Activated naive CD8-positive, alpha-beta T cell treated with anti-CD3 and anti-CD28 coated beads, Interleukin-2, amount 10 ng/mL, durations not matched to agents 7 days and 5 days (primary cell): ENCODE results near the gene HILPDA. TPM values are rescaled to one million over a fixed set of nuclear protein-coding genes. Genes with fewer than 3 reads are reported as not detected.

Experiments
- ATAC-seq: fragments of 150-1000 bp; cut with Tn5 transposase; one replicate; pipeline ENCODE4 v1.10.0; 2021; ENCODE audit warnings: low read depth, moderate library complexity
- POLR2A ChIA-PET: fragments of 350-600 bp; sonication (Branson Sonifier 250); formaldehyde crosslinking; loops from one replicate; lab custom pipeline; 2021; ENCODE audit warnings: antibody characterized with exemption; lab: Charles Lee
- DNase-seq: peaks from one replicate; pipeline ENCODE4 v3.0.0; 2021
- H3K27ac Mint-ChIP-seq: one replicate; pipeline ENCODE4 v1.8.0; 2022; ENCODE audit warnings: mild to moderate bottlenecking, mixed read lengths
- H3K27me3 Mint-ChIP-seq: one replicate; pipeline ENCODE4 v1.8.0; 2022; ENCODE audit warnings: mild to moderate bottlenecking, moderate library complexity, mixed read lengths
- H3K36me3 Mint-ChIP-seq: one replicate; pipeline ENCODE4 v1.8.0; 2021; ENCODE audit warnings: mild to moderate bottlenecking, mixed read lengths
- H3K4me1 Mint-ChIP-seq: one replicate; pipeline ENCODE4 v1.8.0; 2021; ENCODE audit warnings: mixed read lengths
- H3K4me3 Mint-ChIP-seq: one replicate; pipeline ENCODE4 v1.8.0; 2022; ENCODE audit warnings: mild to moderate bottlenecking, moderate library complexity, mixed read lengths
- H3K9me3 Mint-ChIP-seq: one replicate; pipeline ENCODE4 v1.8.0; 2021; ENCODE audit warnings: mixed read lengths
- total RNA-seq, 2 experiments: library from RNA; stranded (reverse); gene quantifications; one replicate each; pipeline ENCODE4 v1.2.3, GENCODE V29; 2021

The HILPDA gene
- total RNA-seq, 2 experiments from 2014 or later: 27.8 to 28.4 TPM

- no peak for ATAC-seq
- peaks cover 8% of the 10 kb centered on the region for H3K27me3 Mint-ChIP-seq
- POLR2A ChIA-PET: interaction anchor here (1.0 kb wide), 1 partner anchor 33 kb away, joined by 3 read pairs; no protein-coding TSS in a partner anchor
Observed at GRCh38 chr7:128420773-128421172, 34.9 kb upstream of the HILPDA start.

GRCh38 chr7:128421384-128421783, 34.3 kb upstream of the HILPDA start:
- H3K4me1 Mint-ChIP-seq: peaks cover 3% of the 10 kb centered on the region
- H3K4me3 Mint-ChIP-seq: no peak overlapping the region
- POLR2A ChIA-PET: interaction anchor here (1.0 kb wide), 1 partner anchor 34 kb away, joined by 3 read pairs; no protein-coding TSS in a partner anchor
- no peaks in the 10 kb centered on the region for H3K36me3 Mint-ChIP-seq
- ATAC-seq (no peak), DNase-seq (no peak)
- peaks cover 5% of the 10 kb centered on the region for H3K27me3 Mint-ChIP-seq
- no peaks in the 10 kb centered on the region for H3K9me3 Mint-ChIP-seq
- H3K27ac Mint-ChIP-seq: no peak overlapping the region

More at GRCh38 chr7:128420773-128421172, 34.9 kb upstream of the HILPDA start:
- Mint-ChIP-seq H3K9me3 (no peaks in the 10 kb centered on the region), H3K4me3 (no peak overlapping the region), H3K4me1 (peaks cover 3% of the 10 kb centered on the region), H3K27ac (no peak overlapping the region), H3K36me3 (no peaks in the 10 kb centered on the region)
- DNase-seq: no peak

GRCh38 chr7:128422037-128422436, 33.6 kb upstream of the HILPDA start:
- DNase-seq (no peak), ATAC-seq (no peak)
- Mint-ChIP-seq H3K9me3 (no peaks in the 10 kb centered on the region), H3K4me3 (no peak overlapping the region), H3K27me3 (no peaks in the 10 kb centered on the region), H3K36me3 (no peaks in the 10 kb centered on the region), H3K27ac (peak overlapping the region; percentile 60), H3K4me1 (peaks cover 3% of the 10 kb centered on the region)
- POLR2A ChIA-PET: no interaction called here

GRCh38 chr7:128422842-128423241, 32.8 kb upstream of the HILPDA start:
- Mint-ChIP-seq H3K4me3 (no peak overlapping the region), H3K27me3 (no peaks in the 10 kb centered on the region), H3K27ac (no peak overlapping the region), H3K4me1 (peaks cover 3% of the 10 kb centered on the region), H3K36me3 (no peaks in the 10 kb centered on the region), H3K9me3 (no peaks in the 10 kb centered on the region)
- ATAC-seq (no peak), DNase-seq (no peak)
- POLR2A ChIA-PET: no interaction called here

GRCh38 chr7:128424686-128425275, 30.9 kb upstream of the HILPDA start:
- DNase-seq: no peak
- peaks cover 13% of the 10 kb centered on the region for H3K4me1 Mint-ChIP-seq
- no peak for ATAC-seq
- no peak overlapping the region for H3K4me3 Mint-ChIP-seq
- peaks cover 5% of the 10 kb centered on the region for H3K27me3 Mint-ChIP-seq
- H3K9me3 Mint-ChIP-seq: no peaks in the 10 kb centered on the region
- no peaks in the 10 kb centered on the region for H3K36me3 Mint-ChIP-seq
- POLR2A ChIA-PET: interaction anchor here (1.5 kb wide), 1 partner anchor 15 kb away, joined by 6 read pairs; the partner anchor contains the start of gene IMPDH1
- H3K27ac Mint-ChIP-seq: no peak overlapping the region

- Mint-ChIP-seq H3K4me3 (no peak overlapping the region), H3K27ac (no peak overlapping the region), H3K4me1 (peaks cover 13% of the 10 kb centered on the region), H3K9me3 (no peaks in the 10 kb centered on the region), H3K36me3 (no peaks in the 10 kb centered on the region), H3K27me3 (peaks cover 7% of the 10 kb centered on the region)
- DNase-seq (peak; percentile 79), ATAC-seq (peak; percentile 69)
- POLR2A ChIA-PET: interaction anchor here (1.5 kb wide), 1 partner anchor 16 kb away, joined by 6 read pairs; the partner anchor contains the start of gene IMPDH1
Observed at GRCh38 chr7:128425850-128426249, 29.8 kb upstream of the HILPDA start.

GRCh38 chr7:128427289-128427891, 28.3 kb upstream of the HILPDA start:
- Mint-ChIP-seq H3K27me3 (peaks cover 7% of the 10 kb centered on the region), H3K36me3 (no peaks in the 10 kb centered on the region), H3K4me3 (no peak overlapping the region), H3K9me3 (no peaks in the 10 kb centered on the region), H3K27ac (no peak overlapping the region), H3K4me1 (peaks cover 10% of the 10 kb centered on the region)
- ATAC-seq (peak; percentile 50), DNase-seq (no peak)
- POLR2A ChIA-PET: interaction anchor here (1.0 to 1.9 kb wide), 3 partner anchors 28 to 34 kb away, joined by 5 to 6 read pairs (median 5); partner anchors contain the start of gene HILPDA

- no peak for ATAC-seq
- POLR2A ChIA-PET: interaction anchor here (0.8 kb wide), 1 partner anchor 30 kb away, joined by 3 read pairs; no protein-coding TSS in a partner anchor
- no peaks in the 10 kb centered on the region for H3K9me3 Mint-ChIP-seq
- no peaks in the 10 kb centered on the region for H3K36me3 Mint-ChIP-seq
- H3K27ac Mint-ChIP-seq: no peak overlapping the region
- H3K27me3 Mint-ChIP-seq: peaks cover 12% of the 10 kb centered on the region
- no peak for DNase-seq
- H3K4me1 Mint-ChIP-seq: peaks cover 12% of the 10 kb centered on the region
- no peak overlapping the region for H3K4me3 Mint-ChIP-seq
Observed at GRCh38 chr7:128430207-128430606, 25.5 kb upstream of the HILPDA start.

- ATAC-seq (no peak), DNase-seq (no peak)
- Mint-ChIP-seq H3K9me3 (no peaks in the 10 kb centered on the region), H3K27ac (no peak overlapping the region), H3K4me3 (no peak overlapping the region), H3K27me3 (peaks cover 18% of the 10 kb centered on the region), H3K36me3 (no peaks in the 10 kb centered on the region), H3K4me1 (peaks cover 12% of the 10 kb centered on the region)
- POLR2A ChIA-PET: no interaction called here
Observed at GRCh38 chr7:128431221-128431620, 24.5 kb upstream of the HILPDA start.

- Mint-ChIP-seq H3K27ac (no peak overlapping the region), H3K9me3 (no peaks in the 10 kb centered on the region), H3K4me3 (no peak overlapping the region), H3K27me3 (peaks cover 23% of the 10 kb centered on the region), H3K36me3 (no peaks in the 10 kb centered on the region), H3K4me1 (peaks cover 12% of the 10 kb centered on the region)
- DNase-seq (no peak), ATAC-seq (no peak)
- POLR2A ChIA-PET: interaction anchor here (0.6 kb wide), 1 partner anchor 13 kb away, joined by 3 read pairs; no protein-coding TSS in a partner anchor
Observed at GRCh38 chr7:128431754-128432153, 23.9 kb upstream of the HILPDA start.

- POLR2A ChIA-PET: interaction anchor here (1.0 kb wide), 1 partner anchor 21 kb away, joined by 4 read pairs; the partner anchor contains the start of gene HILPDA
- Mint-ChIP-seq H3K4me3 (no peak overlapping the region), H3K27ac (no peak overlapping the region), H3K9me3 (no peaks in the 10 kb centered on the region), H3K27me3 (peaks cover 23% of the 10 kb centered on the region), H3K36me3 (no peaks in the 10 kb centered on the region), H3K4me1 (peaks cover 3% of the 10 kb centered on the region)
- no peak for DNase-seq
- no peak for ATAC-seq
Observed at GRCh38 chr7:128434413-128435326, 21.0 kb upstream of the HILPDA start.

- no peak overlapping the region for H3K27ac Mint-ChIP-seq
- peaks cover 21% of the 10 kb centered on the region for H3K27me3 Mint-ChIP-seq
- no peak for DNase-seq
- H3K36me3 Mint-ChIP-seq: no peaks in the 10 kb centered on the region
- H3K9me3 Mint-ChIP-seq: no peaks in the 10 kb centered on the region
- no peak overlapping the region for H3K4me3 Mint-ChIP-seq
- POLR2A ChIA-PET: interaction anchor here (1.0 kb wide), 1 partner anchor 20 kb away, joined by 4 read pairs; the partner anchor contains the start of gene HILPDA
- H3K4me1 Mint-ChIP-seq: peaks cover 2% of the 10 kb centered on the region
- no peak for ATAC-seq
Observed at GRCh38 chr7:128435327-128435686, 20.4 kb upstream of the HILPDA start.
